Neuron (in vitro differentiated cells): ENCODE results near the gene GAS7.

ENCODE experiments used
- H2AFZ ChIP-seq: one replicate; pipeline ENCODE4 v1.6.1; 2013; ENCODE audit warnings: low read depth, mild to moderate bottlenecking, inconsistent platforms, low read length, moderate library complexity
- H3K27me3 ChIP-seq: one replicate; pipeline ENCODE4 v1.6.1; 2013; ENCODE audit warnings: low read length; ENCODE audit not compliant: insufficient read depth
- H3K36me3 ChIP-seq: one replicate; pipeline ENCODE4 v1.6.1; 2013; ENCODE audit warnings: low read length; ENCODE audit not compliant: insufficient read depth
- H3K4me1 ChIP-seq: one replicate; pipeline ENCODE4 v1.6.1; 2013; ENCODE audit warnings: low read length; ENCODE audit not compliant: insufficient read depth
- H3K4me3 ChIP-seq: 2 replicates; pipeline ENCODE4 v1.5.1; 2013; ENCODE audit warnings: mild to moderate bottlenecking, low read length, moderate library complexity
- H3K9me3 ChIP-seq: one replicate; pipeline ENCODE4 v1.6.1; 2013; ENCODE audit warnings: low read length

Gene GAS7

DNA sequence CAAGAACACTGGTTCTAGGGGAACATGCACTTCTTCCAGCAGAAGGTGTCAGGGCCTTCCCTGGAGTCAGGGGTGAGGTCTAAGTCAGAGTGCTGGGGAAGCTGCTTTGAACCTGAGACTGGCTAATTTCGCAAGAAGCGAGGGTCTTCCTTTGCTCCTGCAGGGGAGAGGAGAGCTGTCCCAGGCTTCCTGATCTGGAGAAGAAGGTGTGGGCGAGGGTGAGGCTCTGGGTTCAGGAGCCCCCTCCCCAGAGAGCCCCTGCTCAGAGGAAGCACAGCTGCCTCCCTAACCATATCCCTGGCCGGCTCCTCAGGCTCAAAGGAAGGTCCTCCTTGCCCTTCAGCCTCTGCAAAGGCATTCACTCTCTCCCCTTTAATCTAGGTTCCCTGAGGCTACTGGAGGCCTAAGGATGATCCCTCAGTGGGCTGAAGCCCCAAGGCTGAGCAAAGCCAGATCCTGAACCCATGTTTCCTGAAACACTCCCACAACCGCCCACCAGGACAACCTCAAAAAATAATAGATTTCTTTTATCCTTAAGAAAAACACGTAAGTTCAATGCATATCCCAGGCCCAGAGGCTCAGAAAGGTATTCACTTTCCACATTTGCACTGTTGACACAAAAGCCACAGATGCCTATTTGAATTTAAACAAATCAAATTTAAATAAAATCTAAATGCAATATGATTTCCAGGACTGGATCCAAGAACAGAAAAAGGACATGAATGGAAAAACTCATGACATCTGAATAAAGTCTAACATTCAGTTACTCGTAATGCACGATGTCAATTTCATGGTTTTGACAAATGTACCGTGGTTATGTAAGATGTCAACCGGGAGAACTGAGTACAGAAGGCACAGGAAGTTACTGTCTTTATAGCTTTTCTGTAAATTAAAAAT, 221.9 kb downstream of the GAS7 start:
- Histone ChIP-seq H2AFZ (no peak overlapping the region), H3K9me3 (no peaks in the 10 kb centered on the region), H3K4me1 (no peaks in the 10 kb centered on the region), H3K36me3 (no peaks in the 10 kb centered on the region), H3K4me3 (no peak overlapping the region), H3K27me3 (peaks cover 4% of the 10 kb centered on the region)

GRCh38 chr17:9974448-9975381, 223.7 kb downstream of the GAS7 start:
- no peaks in the 10 kb centered on the region for H3K4me1 ChIP-seq
- peaks cover 4% of the 10 kb centered on the region for H3K27me3 ChIP-seq
- no peaks in the 10 kb centered on the region for H3K9me3 ChIP-seq
- no peak overlapping the region for H3K4me3 ChIP-seq
- no peaks in the 10 kb centered on the region for H3K36me3 ChIP-seq
- H2AFZ ChIP-seq, result no peak overlapping the region

DNA sequence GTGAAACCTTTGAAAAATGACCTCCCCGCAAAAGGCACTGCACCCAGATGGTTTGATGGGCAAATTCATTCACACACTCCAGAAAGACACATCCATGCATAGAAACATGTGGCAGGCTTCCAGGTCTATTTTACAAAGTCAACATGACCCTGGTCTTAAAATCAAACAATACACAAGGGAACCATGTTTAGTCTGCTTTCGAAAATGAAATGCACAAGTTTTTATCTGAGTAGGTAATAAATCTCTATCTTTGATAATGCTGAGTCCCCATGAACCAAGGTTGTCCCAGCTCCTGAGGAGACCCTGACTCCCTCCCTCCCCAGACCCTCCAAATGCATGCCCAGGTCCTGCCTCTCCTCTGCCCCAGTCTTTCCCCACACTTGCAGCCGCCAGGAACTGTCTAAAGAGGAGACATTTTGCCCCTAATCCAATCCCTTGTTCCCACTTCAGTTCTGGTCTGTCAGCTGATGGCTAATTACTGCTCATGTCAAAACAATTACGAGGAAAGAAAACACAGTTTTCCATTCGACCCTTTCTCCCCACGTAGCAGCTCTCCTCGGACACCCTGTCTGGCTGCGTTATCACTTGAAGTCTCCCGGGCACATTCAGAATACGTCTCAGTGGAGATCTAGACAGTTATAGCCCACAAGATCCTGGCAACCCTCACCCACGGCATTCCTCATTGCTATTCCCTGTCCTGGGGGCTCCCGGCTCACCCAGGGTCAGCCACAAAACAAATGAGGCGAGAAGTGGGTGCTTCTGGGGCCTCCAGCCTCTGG, 224.5 kb downstream of the GAS7 start:
- Histone ChIP-seq H2AFZ (no peak overlapping the region), H3K4me3 (no peak overlapping the region), H3K36me3 (no peaks in the 10 kb centered on the region), H3K9me3 (no peaks in the 10 kb centered on the region), H3K4me1 (no peaks in the 10 kb centered on the region), H3K27me3 (peaks cover 4% of the 10 kb centered on the region)

GRCh38 chr17:9971991-9972390, 226.4 kb downstream of the GAS7 start:
- H2AFZ ChIP-seq, result no peak overlapping the region
- H3K9me3 ChIP-seq, result no peaks in the 10 kb centered on the region
- H3K4me1 ChIP-seq, result no peaks in the 10 kb centered on the region
- no peaks in the 10 kb centered on the region for H3K36me3 ChIP-seq
- no peak overlapping the region for H3K4me3 ChIP-seq
- H3K27me3 ChIP-seq, result peaks cover 4% of the 10 kb centered on the region

DNA sequence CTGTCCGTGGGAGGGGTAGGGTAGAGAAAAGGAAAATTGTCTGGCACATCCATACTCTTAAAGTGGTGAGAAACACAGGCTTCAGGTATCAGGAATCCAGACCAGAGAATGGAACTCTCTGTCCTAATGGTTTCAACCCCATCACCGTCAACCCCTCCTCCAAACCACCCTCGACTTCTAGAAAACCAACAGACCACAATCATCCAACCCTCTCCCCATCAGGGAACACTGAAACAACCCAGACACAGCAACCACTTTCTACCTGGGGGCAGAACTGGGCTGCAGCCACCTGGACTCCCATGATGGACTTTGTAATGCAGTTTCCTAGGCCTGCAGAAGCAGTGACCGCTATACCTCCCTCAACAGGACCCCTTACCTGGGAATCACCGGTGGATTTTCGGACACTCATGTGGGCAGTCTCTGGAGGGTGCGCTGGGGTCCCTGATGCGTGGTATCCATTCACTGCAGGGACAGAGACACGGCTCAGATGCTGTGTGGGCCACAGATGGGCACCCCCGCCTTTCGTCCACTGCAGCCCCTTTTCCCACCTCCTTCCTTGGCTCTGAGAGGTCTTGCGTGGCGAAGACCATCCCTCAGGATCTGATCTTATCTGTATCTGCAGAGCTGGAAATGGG, 229.0 kb downstream of the GAS7 start:
- Histone ChIP-seq H2AFZ (no peak overlapping the region), H3K36me3 (no peaks in the 10 kb centered on the region), H3K4me1 (no peaks in the 10 kb centered on the region), H3K27me3 (peaks cover 3% of the 10 kb centered on the region), H3K9me3 (no peaks in the 10 kb centered on the region), H3K4me3 (no peak overlapping the region)

GRCh38 chr17:9968881-9969280, 229.5 kb downstream of the GAS7 start:
- H3K27me3 ChIP-seq, result no peaks in the 10 kb centered on the region
- H3K36me3 ChIP-seq, result no peaks in the 10 kb centered on the region
- no peaks in the 10 kb centered on the region for H3K4me1 ChIP-seq
- no peaks in the 10 kb centered on the region for H3K9me3 ChIP-seq
- H2AFZ ChIP-seq, result no peak overlapping the region
- no peak overlapping the region for H3K4me3 ChIP-seq

DNA sequence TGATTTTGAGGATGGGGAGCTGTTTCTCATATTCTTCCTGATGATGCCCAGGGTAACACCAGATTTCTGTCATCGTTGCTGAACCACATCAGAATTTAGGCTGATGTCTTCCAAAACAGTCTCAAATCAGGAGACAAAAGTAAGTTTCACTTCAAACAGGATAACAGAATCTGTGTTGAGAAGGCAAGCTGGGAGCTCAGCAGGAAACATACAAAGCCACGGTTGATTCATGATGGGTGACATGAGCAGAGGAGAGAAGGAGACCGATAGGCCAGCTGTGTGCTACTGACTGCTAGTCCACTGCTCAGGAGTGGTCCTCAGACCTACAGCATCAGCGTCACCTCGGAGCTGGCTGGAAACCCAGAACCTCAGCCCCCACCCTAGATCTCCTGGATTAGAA, 230.4 kb downstream of the GAS7 start:
- no peaks in the 10 kb centered on the region for H3K36me3 ChIP-seq
- no peaks in the 10 kb centered on the region for H3K9me3 ChIP-seq
- H3K27me3 ChIP-seq, result no peaks in the 10 kb centered on the region
- H3K4me3 ChIP-seq, result no peak overlapping the region
- H2AFZ ChIP-seq, result no peak overlapping the region
- no peaks in the 10 kb centered on the region for H3K4me1 ChIP-seq

DNA sequence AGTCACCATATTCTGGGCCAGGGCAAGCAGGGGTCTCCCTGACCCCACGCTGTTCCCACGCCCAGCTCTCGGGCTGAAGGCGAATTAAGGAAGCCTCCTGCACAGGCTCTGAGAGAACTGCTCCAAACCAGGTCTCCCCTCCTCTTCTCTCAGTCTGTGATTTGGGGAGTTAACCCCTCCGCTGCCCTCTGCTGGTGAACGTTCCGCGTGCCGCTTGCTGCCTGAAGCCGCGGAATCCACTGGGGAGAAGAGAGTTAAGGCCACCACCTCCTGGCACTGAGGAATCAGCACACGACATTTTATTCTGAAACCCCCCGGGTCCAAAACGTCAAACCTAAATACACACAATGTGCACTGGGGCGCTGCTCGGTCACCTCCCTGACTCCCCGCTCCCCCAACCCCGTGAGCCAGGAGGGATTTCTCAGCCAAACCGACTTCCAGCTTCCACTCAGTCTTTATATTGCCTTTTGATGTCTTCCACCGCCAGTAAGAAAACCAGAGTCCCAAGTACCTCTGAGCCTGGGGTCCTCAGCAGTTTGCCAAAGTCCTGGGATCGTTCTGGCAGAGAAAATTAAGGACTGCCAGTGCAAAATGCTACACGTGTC, 238.9 kb downstream of the GAS7 start:
- Histone ChIP-seq H2AFZ (no peak overlapping the region), H3K4me1 (peaks cover 3% of the 10 kb centered on the region), H3K27me3 (peaks cover 6% of the 10 kb centered on the region), H3K36me3 (no peaks in the 10 kb centered on the region), H3K9me3 (no peaks in the 10 kb centered on the region), H3K4me3 (no peak overlapping the region)

- H3K4me3 ChIP-seq, result no peak overlapping the region
- no peaks in the 10 kb centered on the region for H3K9me3 ChIP-seq
- H3K36me3 ChIP-seq, result no peaks in the 10 kb centered on the region
- H3K4me1 ChIP-seq, result peaks cover 3% of the 10 kb centered on the region
- H2AFZ ChIP-seq, result no peak overlapping the region
- H3K27me3 ChIP-seq, result peaks cover 6% of the 10 kb centered on the region
Measured at GRCh38 chr17:9958586-9959281, 239.7 kb downstream of the GAS7 start.

DNA sequence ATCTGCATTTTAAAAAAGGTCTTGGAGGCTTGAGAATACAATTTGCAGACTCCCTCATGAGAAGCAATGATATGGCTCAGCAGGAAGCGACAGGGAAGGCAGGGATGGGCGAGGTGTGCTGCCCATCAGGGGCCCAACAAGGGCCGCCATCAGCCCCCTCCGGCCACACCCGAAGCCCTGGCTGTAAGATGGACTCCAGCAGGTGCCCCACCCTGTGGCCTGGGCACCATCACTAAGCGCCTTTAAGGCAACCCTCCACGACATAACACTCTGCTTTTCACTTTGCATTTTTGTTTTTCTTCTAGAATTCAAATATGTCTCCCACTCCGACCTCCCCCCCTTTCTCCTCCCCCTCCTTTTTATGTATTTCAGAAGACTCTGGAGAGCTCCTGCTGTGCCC, 241.2 kb downstream of the GAS7 start:
- Histone ChIP-seq H3K4me1 (peaks cover 3% of the 10 kb centered on the region), H2AFZ (no peak overlapping the region), H3K36me3 (no peaks in the 10 kb centered on the region), H3K9me3 (no peaks in the 10 kb centered on the region), H3K4me3 (no peak overlapping the region), H3K27me3 (peaks cover 6% of the 10 kb centered on the region)

DNA sequence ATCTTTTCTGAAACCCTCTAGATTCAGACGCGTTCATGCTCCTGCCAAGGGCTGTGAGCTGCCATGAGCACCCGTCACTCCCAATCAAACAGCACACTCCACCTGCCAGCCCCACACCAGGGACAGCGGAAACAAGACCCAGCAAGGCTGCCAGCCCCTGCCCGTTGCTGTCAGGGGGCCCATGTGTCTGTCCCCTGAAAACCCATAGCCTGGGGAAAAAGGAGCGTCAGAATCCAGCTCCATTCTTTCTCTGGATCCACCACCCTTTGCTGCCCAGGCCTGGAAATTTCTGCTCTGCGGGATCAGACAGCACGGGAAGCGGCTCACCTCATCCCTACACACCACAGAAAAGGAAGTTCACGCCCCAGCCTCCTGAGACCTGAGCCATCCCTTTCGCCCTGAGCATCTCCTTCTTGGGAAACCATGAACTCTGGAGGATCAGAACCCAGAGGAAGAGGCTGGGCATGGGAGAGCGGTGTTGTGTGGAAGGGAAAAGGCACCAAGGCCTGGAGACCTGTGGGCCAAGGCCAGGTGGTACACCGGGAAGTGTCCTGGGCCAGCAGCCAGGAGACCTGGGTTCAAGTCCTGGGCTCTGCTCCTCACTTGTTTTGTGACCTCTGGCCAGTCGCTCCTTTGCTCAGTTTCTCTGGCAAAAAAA, 241.8 kb downstream of the GAS7 start:
- Histone ChIP-seq H3K36me3 (no peaks in the 10 kb centered on the region), H3K27me3 (peaks cover 6% of the 10 kb centered on the region)

More for the DNA sequence above, 241.8 kb downstream of the GAS7 start:
- Histone ChIP-seq H2AFZ (no peak overlapping the region), H3K4me1 (peaks cover 3% of the 10 kb centered on the region), H3K4me3 (no peak overlapping the region), H3K9me3 (no peaks in the 10 kb centered on the region)
